Measurements from ENCODE around the gene RALGPS2.

DNA sequence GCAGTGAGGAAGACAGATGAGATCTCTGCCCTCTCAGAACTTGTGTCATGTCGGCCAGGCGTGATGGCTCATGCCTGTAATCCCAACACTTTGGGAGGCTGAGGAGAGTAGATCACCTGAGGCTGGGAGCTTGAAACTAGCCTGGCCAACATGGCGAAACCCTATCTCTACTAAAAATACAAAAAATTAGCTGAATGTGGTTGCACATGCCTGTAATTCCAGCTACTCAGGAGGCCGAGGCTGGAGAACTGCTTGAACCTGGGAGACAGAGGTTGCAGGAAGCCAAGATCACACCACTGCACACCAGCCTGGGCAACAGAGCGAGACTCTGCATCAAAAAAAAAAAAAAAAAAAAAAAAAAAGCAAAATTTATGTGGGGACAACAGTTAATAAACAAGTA, 40.9 kb upstream of the RALGPS2 start:
- TF ChIP-seq KAT8 (CRISPR knock-in tag; IDR thresholded peaks at IDR 0.05) (no peak), ZNF329 (CRISPR knock-in tag; IDR thresholded peaks at IDR 0.05; ENCODE audit: low read depth) (no peak), CHD4 (IDR thresholded peaks at IDR 0.05; ENCODE audit: borderline replicate concordance, low read length) (no peak), KDM5B (CRISPR knock-in tag; IDR thresholded peaks at IDR 0.05; ENCODE audit: borderline replicate concordance) (no peak), NFIC (IDR thresholded peaks at IDR 0.05; ENCODE audit: low read length) (no peak), RAD51 (IDR thresholded peaks at IDR 0.05; ENCODE audit: borderline replicate concordance) (no peak)

Measured in HepG2 (cell line).